Posterior cingulate gyrus (tissue), 11 donors: ENCODE data around the gene PRUNE2.
A peak's percentile ranks its signal among the peaks of the same experiment; 100 is the strongest.

Experiments used
- DNase-seq, 10 donors: peaks; one replicate each; pipeline versions ENCODE4 v3.0.0 to v3.0.0-alpha.2; 2020 to 2021; ENCODE audit warnings: mixed read lengths in 3 of 10
- intact Hi-C: fragments of 100-400 bp; cut with DNase I; formaldehyde crosslinking; loops from one replicate; pipeline ENCODE4 v1.15.1; 2023

PRUNE2 gene

DNA sequence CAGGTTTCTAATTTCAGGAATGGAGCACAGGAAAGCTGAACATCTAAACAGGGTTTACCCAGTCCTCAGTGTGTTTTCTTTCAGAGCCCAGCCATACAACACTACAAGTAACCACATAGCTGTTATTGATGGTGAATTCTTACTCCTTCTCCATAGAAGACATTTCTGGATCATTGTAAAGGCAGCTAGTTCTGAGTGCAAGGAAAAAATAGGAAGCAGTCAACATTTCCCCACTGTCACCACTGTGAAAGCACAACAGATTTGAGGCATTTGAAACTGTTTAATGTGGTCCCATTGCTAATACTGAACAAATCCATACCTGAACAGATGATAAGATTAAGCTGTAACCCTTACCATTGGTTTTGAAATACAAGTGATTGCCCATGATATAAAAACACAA is 286.7 kb downstream of the PRUNE2 start:
- intact Hi-C loops, result no loop called here

DNA sequence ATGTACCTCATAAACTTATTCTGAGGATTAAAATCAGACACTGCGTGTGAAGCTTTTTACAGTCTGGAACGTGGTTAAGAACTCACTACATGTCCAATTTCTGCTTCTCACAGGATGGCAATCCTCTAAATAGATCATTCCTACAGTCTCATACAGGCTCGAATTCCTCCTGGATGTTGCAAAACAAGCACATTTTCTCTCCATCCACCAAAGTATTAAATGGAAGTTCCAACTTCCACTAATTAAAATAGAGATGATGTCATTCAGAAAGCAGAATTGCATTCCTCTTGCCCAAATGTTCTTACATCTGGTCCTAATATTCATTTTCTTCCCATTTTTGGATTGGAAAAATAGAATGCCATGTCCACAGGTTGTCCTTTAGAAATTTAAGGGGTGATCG is 287.2 kb downstream of the PRUNE2 start:
- no peak for DNase-seq
- intact Hi-C loops, result no loop called here

More for the DNA sequence above, 286.7 kb downstream of the PRUNE2 start:
- DNase-seq, result no peak

DNA sequence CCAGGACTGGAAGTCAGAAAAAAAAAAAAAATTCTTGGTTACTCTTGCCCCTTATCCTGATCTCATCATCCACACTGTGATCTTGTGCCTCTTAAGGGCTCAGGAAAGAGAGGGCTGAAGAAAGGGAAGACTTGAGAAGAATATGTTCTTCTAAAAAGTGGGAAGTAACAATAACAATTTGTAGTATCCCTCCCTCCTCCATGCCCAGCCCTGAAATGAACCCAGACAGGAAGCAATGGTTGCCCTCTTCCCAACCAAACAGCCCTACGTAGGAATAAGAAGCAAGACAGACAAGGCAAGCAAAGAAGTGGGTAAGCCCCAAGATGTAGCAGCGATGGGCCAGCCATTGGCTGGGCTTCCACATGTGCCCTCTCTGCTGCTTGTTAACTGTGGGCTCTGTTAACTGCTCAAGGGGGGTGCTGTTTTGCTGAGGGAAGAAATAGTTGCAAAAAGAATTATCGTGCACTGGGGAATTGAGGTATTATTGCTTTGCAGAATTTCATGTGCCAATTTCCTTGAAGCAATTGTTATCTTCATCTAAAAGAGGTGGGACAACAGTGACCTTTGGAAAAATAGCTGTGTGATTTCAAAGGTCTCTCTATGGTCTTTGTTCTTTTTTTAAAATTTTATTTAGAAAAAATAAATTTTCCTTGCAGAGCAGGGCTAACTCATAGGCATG is 288.3 kb downstream of the PRUNE2 start:
- DNase-seq, result no peak
- intact Hi-C loops, result no loop called here

DNA sequence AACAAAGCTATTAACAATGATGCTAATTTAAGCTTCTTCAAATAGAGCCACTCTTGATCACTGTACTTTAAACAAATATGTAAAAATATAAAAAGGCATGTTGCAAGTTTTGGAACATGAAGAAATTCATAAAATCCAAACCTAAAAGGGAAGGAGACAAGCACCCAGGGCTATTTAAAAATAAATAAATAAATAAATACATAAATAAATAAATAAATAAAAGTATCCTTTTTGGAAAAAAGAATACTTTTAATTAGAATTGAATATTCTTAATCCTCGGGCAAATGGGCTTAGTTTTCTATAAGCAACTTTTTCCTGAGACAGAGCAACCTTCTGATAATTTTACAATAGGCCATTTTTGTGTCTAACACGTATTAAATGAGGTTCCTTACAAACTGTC is 289.1 kb downstream of the PRUNE2 start:
- intact Hi-C loops, result no loop called here

DNA sequence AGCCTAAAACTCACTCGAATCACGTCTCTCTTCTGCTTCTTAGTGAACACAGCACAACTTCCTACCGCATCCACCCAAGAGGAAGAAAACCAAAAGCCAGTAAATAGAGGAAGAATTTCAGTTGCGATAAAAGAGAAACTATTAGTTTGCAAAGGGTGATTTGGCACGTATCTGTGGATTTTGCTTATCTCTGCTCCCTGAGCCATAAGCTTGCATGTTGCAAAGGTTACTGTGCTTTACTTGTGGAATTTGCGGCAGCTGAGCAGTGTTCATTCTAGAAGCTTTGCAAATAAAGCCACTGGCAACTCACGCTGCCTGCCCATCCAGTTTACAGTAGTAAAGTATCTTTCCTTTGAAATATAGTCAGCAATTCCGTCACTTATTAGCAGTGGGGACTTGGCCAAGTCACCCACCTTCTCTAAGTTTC is 290.7 kb downstream of the PRUNE2 start:
- intact Hi-C loops, result no loop called here
- DNase-seq, result no peak

More for the DNA sequence above, 289.1 kb downstream of the PRUNE2 start:
- no peak for DNase-seq

DNA sequence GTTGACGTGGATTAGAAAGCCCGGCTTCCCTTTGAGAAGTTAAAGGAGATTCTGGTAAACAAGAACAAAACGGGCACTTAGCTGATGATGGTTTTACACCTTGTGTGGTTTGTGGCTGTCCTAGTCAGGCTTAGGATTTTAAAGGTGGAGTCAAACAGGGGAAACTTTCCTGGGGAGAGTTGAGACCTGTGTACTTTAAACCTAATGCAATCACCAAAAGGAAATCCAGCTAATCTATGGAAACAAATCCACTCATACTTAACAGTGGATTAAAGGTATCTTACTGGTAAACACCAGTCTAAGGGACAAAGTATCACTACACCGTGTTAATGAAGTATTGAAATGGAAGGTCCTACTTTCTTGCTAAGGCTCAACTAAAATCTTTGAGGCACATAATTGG is 291.9 kb downstream of the PRUNE2 start:
- intact Hi-C loops, result no loop called here
- no peak for DNase-seq

DNA sequence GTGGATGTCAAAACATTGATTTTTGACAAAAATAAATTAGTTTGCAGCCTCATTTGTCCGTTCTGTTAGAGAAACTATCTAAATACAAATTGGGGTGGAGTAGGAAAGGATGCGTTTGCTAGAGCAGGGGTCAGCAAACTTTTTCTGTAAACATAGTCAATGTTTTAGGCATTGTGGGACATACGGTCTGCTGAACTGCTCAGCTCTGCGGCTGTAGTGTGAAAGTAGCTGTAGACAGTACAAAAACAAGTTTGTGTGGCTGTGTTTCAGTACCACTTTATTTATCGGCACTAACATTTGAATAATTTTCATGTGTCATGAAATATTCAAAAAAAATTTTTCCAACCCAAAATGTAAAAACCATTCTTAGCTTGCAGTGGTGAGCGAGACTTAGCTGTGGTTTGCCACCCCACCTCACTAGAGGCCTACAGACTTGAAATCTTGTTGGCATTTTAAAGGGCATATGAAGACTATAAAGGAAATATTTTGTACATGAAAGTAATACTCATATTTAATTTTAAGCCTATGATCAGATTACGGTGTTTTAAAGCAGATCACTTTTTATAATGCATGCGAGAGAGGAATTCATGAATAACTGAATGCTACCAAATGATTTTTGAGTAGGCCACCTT is 292.6 kb downstream of the PRUNE2 start:
- no peak for DNase-seq

DNA sequence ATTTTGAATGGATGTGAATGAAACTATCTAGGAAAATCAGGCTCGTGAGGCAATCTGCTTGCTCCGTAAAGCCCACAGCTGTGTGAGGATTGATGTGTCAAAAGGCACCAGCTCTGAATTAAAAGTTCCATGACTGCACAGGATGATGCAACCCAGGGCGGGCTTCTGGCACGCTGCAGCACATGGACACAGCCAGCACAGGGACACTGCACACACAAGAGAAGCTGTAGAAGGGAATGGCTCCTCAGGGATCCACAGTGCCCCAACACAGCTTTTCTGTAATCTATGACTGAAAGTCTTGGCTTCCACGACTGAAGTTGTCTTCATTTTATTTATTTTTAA is 295.9 kb downstream of the PRUNE2 start:
- intact Hi-C loops, result no loop called here
- peak in 5 of 10 donors; percentile 13 to 86 (median 22) for DNase-seq

More for the DNA sequence above, 292.6 kb downstream of the PRUNE2 start:
- intact Hi-C loops, result no loop called here

DNA sequence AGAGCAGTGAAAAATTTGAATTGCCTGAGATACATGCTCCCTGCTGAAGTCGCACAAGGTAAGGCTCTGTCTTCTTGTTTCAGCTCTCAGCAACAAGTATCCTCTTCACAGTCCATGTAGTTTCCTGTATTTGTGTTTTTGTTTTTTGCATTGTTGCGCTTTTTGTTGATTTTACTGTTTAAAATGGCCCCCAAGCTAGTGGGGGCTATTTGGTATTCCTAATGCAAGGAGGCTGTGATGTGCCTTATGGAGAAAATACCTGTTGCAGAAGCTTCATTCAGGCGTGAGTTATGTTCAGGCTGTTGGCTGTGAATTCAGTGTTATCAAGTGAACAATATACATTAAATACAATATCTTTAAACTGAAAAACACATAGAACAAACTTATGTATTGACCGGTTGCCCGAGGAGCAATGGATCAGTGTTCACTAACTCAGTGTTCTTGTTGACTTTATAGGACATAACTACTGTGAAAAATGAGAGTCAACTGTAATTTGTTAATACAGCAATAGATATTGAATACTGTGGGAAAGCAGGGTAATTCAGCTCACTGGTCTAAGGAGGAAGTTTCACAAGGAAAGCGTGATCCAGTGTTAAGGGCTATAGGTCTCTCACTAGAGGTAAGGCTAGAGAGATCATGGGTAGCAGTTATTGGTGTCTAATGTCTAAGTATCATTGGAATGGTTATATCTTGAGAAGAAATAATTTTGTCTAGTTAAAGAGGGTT is 296.5 kb downstream of the PRUNE2 start:
- DNase-seq, result no peak
- intact Hi-C loops, result no loop called here

DNA sequence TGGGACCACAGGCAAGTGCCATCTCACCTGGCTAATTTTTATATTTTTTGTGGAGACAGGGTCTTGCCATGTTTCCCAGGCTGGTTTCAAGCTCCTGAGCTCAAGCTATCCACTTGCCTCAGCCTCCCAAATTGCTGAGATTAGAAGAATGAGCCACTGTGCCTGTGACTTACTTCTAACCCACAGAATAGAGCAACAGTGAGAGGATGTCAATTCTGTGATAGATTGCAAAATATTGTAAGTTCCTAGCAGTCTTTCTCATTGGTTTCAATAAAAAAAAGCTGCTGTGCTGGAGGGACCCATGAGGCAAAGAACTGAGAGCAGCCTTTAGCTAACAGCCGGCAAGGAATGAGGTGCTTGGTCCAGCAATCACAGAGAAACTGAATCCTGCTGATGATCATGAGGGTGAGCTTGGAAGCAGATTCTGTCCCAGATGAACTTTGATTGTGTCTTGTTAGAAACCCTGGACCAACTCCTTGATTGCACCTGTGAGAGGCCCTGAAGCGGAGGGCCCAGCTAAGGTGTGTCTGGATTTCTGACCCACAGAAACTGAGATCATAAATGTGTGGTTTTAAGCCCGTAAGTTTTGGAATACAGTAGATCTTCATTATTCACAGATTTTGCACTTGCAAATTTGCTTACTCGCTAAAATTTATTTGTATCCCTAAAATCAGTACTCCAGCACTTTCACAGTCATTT is 297.2 kb downstream of the PRUNE2 start:
- DNase-seq, result no peak
- intact Hi-C loops, result no loop called here

DNA sequence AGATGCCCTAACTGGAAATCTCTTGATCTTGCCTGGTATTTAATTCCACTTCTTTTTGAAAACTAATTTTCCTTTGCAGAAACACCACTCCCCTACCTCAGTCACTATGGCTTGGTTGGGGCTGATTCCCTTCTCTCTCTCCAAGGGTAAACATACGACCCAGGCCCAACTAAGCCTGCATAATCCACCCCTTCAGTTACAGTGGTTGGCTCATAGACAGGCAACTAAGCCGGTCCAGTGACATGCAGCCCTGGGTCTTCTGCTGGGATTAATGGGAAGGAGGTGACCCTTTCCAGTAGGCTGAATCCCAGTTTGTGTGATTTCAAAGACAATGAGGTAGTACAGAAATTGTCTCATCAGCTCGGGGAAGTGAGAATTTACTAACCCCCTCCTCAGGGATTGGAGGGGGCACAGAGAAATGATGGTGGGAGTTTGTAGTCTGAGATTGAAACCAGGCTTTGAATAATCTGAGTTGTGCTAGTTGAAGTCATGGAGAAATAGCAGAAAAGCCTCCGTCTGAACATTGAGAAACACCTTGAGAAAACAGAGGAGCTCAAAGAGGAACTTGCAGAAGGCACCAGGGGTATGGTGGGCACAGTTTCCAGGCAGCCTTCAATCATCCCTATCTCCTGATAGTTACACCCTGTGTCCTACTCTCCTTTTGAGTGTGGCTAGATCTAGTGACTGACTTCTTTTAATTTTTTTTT is 298.0 kb downstream of the PRUNE2 start:
- no peak for DNase-seq
- intact Hi-C loops, result no loop called here

DNA sequence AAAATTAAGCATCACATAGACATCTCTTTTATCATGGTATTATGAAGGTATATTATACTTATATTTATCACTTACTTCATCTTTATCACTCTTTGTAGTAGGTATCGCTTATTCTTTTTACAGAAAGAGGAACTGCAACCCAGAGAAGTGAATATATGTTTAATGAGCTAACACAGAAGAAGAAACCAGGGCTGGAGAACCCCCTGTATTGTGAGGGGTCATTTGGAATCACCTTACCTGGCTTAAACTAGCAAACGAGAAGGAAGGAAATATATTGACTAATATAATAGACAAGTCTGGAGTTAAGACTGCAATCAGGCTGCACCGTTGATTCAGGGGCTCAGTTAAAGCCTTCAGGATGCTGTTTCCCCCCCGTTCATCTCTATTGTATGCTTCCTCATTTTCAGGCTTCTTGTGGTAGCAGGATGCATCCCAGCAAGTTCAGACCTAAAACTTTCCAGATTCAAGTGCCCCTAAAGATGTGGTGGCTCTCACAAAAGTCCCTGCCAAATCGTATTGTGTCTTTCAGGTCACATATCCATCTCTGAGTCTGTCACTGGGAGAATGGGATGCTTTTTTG is 300.5 kb downstream of the PRUNE2 start:
- intact Hi-C loops, result no loop called here
- DNase-seq, result no peak

DNA sequence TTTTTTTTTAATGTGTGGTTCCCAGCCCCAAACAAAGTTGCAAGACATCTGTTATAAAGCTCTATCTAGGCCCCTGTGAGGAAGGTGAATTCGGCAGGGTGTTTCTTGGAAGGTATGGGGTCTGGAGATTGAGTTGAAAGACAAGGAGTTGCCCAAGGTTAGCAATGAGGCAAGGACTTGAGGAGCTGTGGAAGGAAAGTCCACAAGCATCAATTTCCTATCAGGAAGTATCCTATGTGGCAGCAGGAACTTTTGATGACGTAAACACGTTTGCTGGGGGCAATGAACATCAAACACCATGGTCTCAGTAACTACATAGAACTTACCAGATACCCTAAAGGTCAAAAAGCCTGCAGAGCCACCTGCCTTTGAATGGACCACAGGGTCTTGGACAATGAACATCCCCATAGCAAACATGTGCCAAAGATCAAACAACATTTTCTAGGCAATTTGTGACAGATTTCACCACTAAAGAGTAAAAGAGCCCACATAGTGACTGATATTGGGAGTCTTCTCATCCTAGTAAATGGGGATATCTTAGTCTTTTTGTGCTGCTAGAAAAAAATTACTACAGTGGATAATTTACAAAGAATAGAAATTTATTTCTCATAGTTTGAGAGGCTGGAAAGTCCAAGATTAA is 301.9 kb downstream of the PRUNE2 start:
- DNase-seq, result no peak
- intact Hi-C loops, result no loop called here

DNA sequence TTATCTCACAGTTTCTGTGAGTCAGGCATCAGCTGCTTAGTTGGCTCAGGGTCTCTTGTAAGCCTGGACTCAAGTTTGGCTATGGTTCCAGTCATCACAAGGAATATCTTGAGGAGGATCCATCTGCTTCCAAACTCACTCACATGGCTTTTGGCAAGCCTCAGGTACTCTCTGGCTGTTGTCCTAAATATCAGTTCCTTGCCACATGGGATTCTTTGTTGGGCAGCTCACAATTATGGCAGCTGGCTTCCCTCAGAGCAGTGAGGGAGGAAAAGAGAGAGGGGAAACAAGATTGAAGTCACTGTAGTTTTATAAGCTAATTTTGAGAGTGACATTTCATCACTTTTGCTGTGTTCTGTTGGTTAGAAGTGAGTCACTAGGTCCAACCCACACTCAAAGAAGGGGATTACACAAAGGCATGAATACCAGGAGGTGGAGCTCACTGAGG is 302.4 kb downstream of the PRUNE2 start:
- intact Hi-C loops, result no loop called here
- peak in 1 of 10 donors; percentile 2 for DNase-seq

DNA sequence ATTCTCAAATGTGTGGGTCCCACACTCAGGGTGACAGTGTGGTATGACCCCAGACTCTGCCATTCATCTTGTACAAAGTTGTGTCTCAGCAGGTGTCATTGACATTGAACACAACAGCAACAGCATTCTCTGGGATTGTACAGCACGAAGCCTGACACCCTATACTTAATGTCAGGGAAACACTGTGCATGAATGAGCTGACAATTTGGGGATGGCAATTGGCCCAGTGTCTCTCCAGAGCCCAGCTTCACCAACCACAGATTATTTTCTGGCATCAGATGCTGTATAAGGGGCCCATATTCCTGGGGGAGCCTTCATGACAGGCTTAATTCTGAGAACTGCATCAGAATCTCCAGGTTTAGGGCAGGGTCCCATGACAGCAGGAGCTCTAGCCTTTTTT is 303.7 kb downstream of the PRUNE2 start:
- DNase-seq, result no peak
- intact Hi-C loops, result no loop called here

DNA sequence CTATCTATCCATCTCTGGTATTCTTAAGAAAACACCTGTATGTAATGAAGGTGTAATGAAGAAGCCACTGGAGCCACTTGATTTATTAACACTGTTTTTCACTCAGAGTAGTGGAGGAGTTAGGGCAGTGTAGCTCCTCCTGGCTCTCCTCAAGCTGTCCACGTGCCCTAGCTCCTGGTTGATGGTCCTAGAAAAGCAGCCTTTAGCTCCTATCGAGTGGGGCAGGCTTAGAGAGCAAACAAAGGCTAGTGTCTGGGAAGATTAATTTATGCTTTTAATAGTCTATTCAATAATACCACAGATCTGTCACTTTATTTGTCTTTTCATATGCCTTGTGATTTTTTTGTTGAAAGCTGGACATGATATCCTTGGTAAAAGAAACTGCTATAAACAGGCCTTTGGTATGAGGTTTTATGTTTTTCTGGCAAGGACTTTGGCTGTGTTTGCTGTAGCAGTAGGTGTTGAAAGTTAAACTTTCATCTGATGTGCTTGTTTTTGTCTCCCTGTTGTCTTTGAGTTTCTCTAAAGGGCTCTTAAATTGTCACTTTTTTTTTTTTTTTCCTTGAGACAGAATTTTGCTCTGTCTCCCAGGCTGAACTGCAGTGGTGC is 305.8 kb downstream of the PRUNE2 start:
- DNase-seq, result no peak
- intact Hi-C loops, result no loop called here

DNA sequence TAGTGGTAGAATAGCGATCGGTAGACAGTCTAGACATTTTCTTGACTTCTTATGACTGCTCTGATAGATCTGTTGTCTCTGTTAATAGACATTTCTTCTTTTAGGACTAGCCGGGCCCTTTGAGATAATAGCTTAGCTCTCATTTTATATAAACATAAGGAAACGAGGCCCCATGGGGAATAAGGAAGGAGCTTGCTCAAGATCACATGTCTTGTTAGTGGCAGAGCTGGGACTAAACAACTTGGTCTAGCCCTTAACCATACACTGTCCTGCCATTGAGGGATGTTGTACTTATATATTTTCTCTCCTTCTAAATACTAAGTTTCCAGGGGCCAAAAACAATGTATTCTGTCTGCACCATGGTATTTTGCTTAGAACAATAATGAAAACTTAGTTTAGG is 306.9 kb downstream of the PRUNE2 start:
- intact Hi-C loops, result loop anchor here (10.0 kb wide), 1 partner anchor 46 kb away; no protein-coding TSS in a partner anchor
- no peak for DNase-seq

DNA sequence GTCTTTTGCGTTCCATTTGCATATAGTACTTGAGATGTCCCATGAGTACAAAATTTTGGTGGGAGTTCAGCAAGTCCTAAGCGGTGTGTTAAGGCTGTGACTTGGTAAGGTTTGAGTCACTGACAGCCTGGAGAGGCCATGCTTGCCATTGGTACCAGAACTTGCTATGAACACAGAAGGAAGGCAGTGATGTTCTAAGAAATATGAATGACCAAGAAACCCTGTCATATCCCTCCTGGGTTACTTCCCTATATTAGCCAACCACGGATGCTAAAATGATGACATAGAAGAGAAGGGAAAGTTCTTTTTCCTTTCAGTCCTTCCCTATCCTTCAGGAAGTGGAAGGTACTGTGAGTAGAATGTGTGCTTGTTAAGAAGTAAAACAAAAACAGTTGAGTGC is 310.3 kb downstream of the PRUNE2 start:
- no peak for DNase-seq
- intact Hi-C loops, result loop anchor here (10.0 kb wide), 1 partner anchor 49 kb away; no protein-coding TSS in a partner anchor
